K562 (cell line): Measurements from ENCODE around the gene TACC3. TPM values are rescaled to one million over a fixed set of nuclear protein-coding genes. Genes with fewer than 3 reads are reported as not detected.

Experiments used
- CXXC5 ChIP-seq: fragments of 250-450 bp; sonication (Bioruptor Pico); IDR thresholded peaks from 2 replicates; pipeline ENCODE4 v1.8.0; 2022; ENCODE audit warnings: inconsistent platforms, mild to moderate bottlenecking, moderate library complexity
- E2F8 ChIP-seq: fragments of 450-650 bp; IDR thresholded peaks from 2 replicates; pipeline ENCODE4 v1.7.1; 2018; ENCODE audit warnings: mild to moderate bottlenecking, low read depth; ENCODE audit not compliant: partially characterized antibody
- FIP1L1 ChIP-seq: fragments of 200-400 bp; formaldehyde crosslinking; IDR thresholded peaks from 2 replicates; pipeline ENCODE4 v1.6.1; 2018; ENCODE audit warnings: mild to moderate bottlenecking, low read depth, low read length; ENCODE audit not compliant: poor library complexity, severe bottlenecking
- FOSL1 ChIP-seq: fragments of 200-800 bp; sonication (Bioruptor generic); conservative IDR thresholded peaks from 2 replicates; pipeline ENCODE4 v1.6.1; 2016; ENCODE audit warnings: missing genetic modification characterization, missing compliant biosample characterization
- HNRNPL ChIP-seq: fragments of 200-400 bp; formaldehyde crosslinking; IDR thresholded peaks from 2 replicates; pipeline ENCODE4 v1.6.1; 2017; ENCODE audit warnings: low read depth, mild to moderate bottlenecking, low read length
- KAT7 ChIP-seq: sonication (generic); formaldehyde crosslinking; IDR thresholded peaks from 2 replicates; pipeline ENCODE4 v1.8.0; 2022; ENCODE audit warnings: missing genetic modification reagents, mild to moderate bottlenecking, borderline replicate concordance
- KLF6 ChIP-seq: fragments of 250-450 bp; sonication (Bioruptor Pico); IDR thresholded peaks from 2 replicates; pipeline ENCODE4 v1.4.0; 2020; ENCODE audit warnings: mild to moderate bottlenecking, moderate library complexity, borderline replicate concordance
- LEF1 ChIP-seq: fragments of 450-650 bp; IDR thresholded peaks from 2 replicates; pipeline ENCODE4 v1.6.1; 2016; ENCODE audit warnings: mild to moderate bottlenecking
- MEF2D ChIP-seq: conservative IDR thresholded peaks from 2 replicates; pipeline ENCODE4 v1.6.1; 2016; ENCODE audit warnings: low read depth, missing genetic modification characterization, missing compliant biosample characterization
- NCOA6 ChIP-seq: fragments of 450-650 bp; IDR thresholded peaks from 2 replicates; pipeline ENCODE4 v1.6.1; 2017; ENCODE audit warnings: mild to moderate bottlenecking
- NELFE ChIP-seq: IDR thresholded peaks from 2 replicates; pipeline ENCODE4 v1.6.1; 2011; ENCODE audit warnings: mild to moderate bottlenecking; ENCODE audit not compliant: insufficient read depth, insufficient read length
- PHF20 ChIP-seq: fragments of 450-650 bp; IDR thresholded peaks from 2 replicates; pipeline ENCODE4 v1.6.1; 2018; ENCODE audit not compliant: partially characterized antibody
- SMAD3 ChIP-seq: fragments of 450-650 bp; formaldehyde crosslinking; conservative IDR thresholded peaks from 2 replicates; pipeline ENCODE4 v1.4.0; 2020; ENCODE audit warnings: mild to moderate bottlenecking
- SNIP1 ChIP-seq: fragments of 450-650 bp; IDR thresholded peaks from 2 replicates; pipeline ENCODE4 v1.7.1; 2017; ENCODE audit warnings: low read depth, mild to moderate bottlenecking
- XRCC3 ChIP-seq: fragments of 450-650 bp; IDR thresholded peaks from 2 replicates; pipeline ENCODE4 v1.6.1; 2017; ENCODE audit warnings: mild to moderate bottlenecking, moderate library complexity
- ZBTB8A ChIP-seq: fragments of 450-650 bp; IDR thresholded peaks from 2 replicates; pipeline ENCODE4 v1.6.1; 2018; ENCODE audit warnings: mild to moderate bottlenecking, moderate library complexity; ENCODE audit not compliant: partially characterized antibody
- ZKSCAN1 ChIP-seq: fragments of 150-350 bp; IDR thresholded peaks from 2 replicates; pipeline ENCODE4 v1.6.1; 2016; ENCODE audit warnings: low read depth, low read length
- ZNF165 ChIP-seq: fragments of 250-450 bp; sonication (Bioruptor Pico); IDR thresholded peaks from 2 replicates; pipeline ENCODE4 v1.4.0; 2020; ENCODE audit warnings: borderline replicate concordance
- ZNF274 ChIP-seq: IDR thresholded peaks from 2 replicates; pipeline ENCODE4 v1.6.1; 2011; ENCODE audit warnings: low read depth, mild to moderate bottlenecking, low read length, moderate library complexity, borderline replicate concordance
- polyA plus RNA-seq, 8 experiments: library from polyadenylated mRNA; depleted of rRNA in 4 of 8; stranded (reverse) in 5 of 8; unstranded in 3 of 8; fragments of >200 nt; fragmentation: Nextera tagmentation in 2 of 8; fragmentation: Illumina TruSeq in 1 of 8; extraction: Ambion mirVana in 2 of 8; extraction: Trizol in 1 of 8; gene quantifications; 2 replicates each; pipeline versions ENCODE4 v1.2.1 to v1.2.3, GENCODE V29; 2011 to 2014; ENCODE audit warnings: inconsistent platforms in 1 of 8, missing spikeins in 1 of 8
- total RNA-seq, 7 experiments: library from RNA; depleted of rRNA in 6 of 7; stranded (reverse); fragments of >200 nt in 6 of 7; fragmentation: Illumina TruSeq in 2 of 7; extraction: Trizol in 2 of 7; gene quantifications; 2 replicates each; pipeline versions ENCODE4 v1.2.1 to v1.2.3, GENCODE V29; 2011 to 2021; ENCODE audit warnings: low replicate concordance in 1 of 7
- TF ChIP-seq, protein P1 (sequence below), 2 experiments: fragments of 450-650 bp; conservative IDR thresholded peaks; 2 replicates each; pipeline ENCODE4 v1.6.1; 2017; ENCODE audit warnings: mild to moderate bottlenecking in 2 of 2, moderate library complexity in 2 of 2
- TF ChIP-seq, protein P2 (sequence below): fragments of 450-650 bp; conservative IDR thresholded peaks from 2 replicates; pipeline ENCODE4 v1.6.1; 2016; ENCODE audit warnings: missing genetic modification characterization, low read depth, mild to moderate bottlenecking, missing compliant biosample characterization, moderate library complexity
- TF ChIP-seq, protein P3 (sequence below): sonication (generic); formaldehyde crosslinking; IDR thresholded peaks from 2 replicates; pipeline ENCODE4 v1.9.0; 2022; ENCODE audit warnings: mild to moderate bottlenecking, missing genetic modification reagents

TACC3 gene
- total and polyA plus RNA-seq, 9 of the 15 experiments (the other 6 are each of a cell fraction or from before 2014, with no cell fraction given): 1.9 to 122 (median 55.6) TPM

DNA sequence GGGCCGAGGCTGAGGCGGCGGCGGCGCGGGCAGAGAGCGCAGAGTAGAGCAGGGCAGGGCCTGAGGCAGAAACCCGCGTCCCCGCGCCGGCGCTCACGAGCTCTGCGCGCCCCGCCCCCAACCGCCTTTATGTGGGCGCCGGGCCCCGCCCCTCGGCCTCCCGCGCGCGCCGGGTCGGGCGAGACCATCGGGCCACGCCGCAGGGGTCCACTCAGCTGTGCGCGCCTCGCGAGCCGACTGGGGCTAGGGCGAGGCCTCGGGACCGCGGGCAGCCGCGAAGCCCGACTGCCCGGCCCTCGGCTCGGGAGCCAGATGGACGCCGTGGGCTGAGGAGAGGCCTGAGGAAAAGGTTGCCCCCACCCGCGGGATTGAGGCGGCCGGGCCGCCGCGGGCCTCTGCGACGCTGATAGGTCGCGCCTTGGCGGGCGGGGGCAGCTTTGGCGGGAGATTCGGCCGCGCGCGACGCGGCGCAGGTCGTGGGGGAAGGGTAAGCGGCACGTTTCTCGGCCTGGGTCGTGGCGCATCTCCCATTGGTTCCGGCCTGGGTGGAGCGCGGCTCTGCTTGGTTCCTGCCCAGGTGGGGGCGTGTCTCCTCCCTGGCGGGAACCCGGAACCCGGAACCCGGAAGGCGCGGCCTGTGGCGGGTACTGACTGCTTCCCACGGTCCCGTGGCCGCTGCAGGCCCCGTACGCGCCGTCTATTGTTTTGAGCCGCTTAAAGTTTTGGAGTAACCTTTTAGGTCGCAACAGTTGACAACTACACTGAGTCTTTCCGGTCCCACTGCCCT, 8.9 kb upstream of the TACC3 start, which contains the start of gene SLBP (continued):
- peak; percentile 92 for TF ChIP-seq FIP1L1
- peak; percentile 68 for TF ChIP-seq LEF1
- TF ChIP-seq ZKSCAN1: 0 out of 2 replicates have a peak, but pooled peaks have one; percentile 8
- TF ChIP-seq SMAD3 (CRISPR knock-in tag): no peak
- TF ChIP-seq KLF6 (CRISPR knock-in tag): no peak
- TF ChIP-seq ZNF274: no peak
- TF ChIP-seq ZBTB8A: no peak
- TF ChIP-seq HNRNPL: peak; percentile 81
- peak; percentile 100 for TF ChIP-seq E2F8
- TF ChIP-seq NELFE: no peak
- TF ChIP-seq CXXC5 (CRISPR knock-in tag): peak; percentile 99
- peak; percentile 97 for TF ChIP-seq KAT7
- TF ChIP-seq MEF2D (tag): no peak
- no peak for TF ChIP-seq ZNF165 (CRISPR knock-in tag)
- TF ChIP-seq, protein P1, sequence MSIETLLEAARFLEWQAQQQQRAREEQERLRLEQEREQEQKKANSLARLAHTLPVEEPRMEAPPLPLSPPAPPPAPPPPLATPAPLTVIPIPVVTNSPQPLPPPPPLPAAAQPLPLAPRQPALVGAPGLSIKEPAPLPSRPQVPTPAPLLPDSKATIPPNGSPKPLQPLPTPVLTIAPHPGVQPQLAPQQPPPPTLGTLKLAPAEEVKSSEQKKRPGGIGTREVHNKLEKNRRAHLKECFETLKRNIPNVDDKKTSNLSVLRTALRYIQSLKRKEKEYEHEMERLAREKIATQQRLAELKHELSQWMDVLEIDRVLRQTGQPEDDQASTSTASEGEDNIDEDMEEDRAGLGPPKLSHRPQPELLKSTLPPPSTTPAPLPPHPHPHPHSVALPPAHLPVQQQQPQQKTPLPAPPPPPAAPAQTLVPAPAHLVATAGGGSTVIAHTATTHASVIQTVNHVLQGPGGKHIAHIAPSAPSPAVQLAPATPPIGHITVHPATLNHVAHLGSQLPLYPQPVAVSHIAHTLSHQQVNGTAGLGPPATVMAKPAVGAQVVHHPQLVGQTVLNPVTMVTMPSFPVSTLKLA (conservative IDR thresholded peaks at IDR 0.05): peak; percentile 98 to 99
- no peak for TF ChIP-seq XRCC3
- TF ChIP-seq, protein P2, sequence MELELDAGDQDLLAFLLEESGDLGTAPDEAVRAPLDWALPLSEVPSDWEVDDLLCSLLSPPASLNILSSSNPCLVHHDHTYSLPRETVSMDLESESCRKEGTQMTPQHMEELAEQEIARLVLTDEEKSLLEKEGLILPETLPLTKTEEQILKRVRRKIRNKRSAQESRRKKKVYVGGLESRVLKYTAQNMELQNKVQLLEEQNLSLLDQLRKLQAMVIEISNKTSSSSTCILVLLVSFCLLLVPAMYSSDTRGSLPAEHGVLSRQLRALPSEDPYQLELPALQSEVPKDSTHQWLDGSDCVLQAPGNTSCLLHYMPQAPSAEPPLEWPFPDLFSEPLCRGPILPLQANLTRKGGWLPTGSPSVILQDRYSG (tag): no peak
- TF ChIP-seq PHF20: peak; percentile 96
- peak; percentile 51 for TF ChIP-seq FOSL1 (tag)
- TF ChIP-seq, protein P3, sequence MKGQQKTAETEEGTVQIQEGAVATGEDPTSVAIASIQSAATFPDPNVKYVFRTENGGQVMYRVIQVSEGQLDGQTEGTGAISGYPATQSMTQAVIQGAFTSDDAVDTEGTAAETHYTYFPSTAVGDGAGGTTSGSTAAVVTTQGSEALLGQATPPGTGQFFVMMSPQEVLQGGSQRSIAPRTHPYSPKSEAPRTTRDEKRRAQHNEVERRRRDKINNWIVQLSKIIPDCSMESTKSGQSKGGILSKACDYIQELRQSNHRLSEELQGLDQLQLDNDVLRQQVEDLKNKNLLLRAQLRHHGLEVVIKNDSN (CRISPR knock-in tag): peak; percentile 67; the same call in 1 of the 2 replicates
- TF ChIP-seq NCOA6: peak; percentile 94
- no peak for TF ChIP-seq SNIP1
